ENCODE results near the gene SUB1. TPM values are rescaled to one million over a fixed set of nuclear protein-coding genes. Genes with fewer than 3 reads are reported as not detected.
"Not testable (repeated sequence)": the region's sequence is repeated elsewhere in the genome, so short reads cannot be mapped to it uniquely, and the experiment has no call there.

The SUB1 gene
- total RNA-seq, 1 experiment from 2014 or later, result 324 TPM

- no peak overlapping the region for H3K4me3 ChIP-seq (ENCODE audit: low read depth, low read length, poor library complexity, severe bottlenecking)
- intact Hi-C loops (cut with micrococcal nuclease; ENCODE audit: unreplicated experiment), result no loop called here
- TF ChIP-seq CTCF (conservative IDR thresholded peaks at IDR 0.05; ENCODE audit: low read depth, low read length), result no peak
- no peak for TF ChIP-seq EZH2 (IDR thresholded peaks at IDR 0.05; ENCODE audit: borderline replicate concordance, low read depth, low read length, poor library complexity, severe bottlenecking)
- no peaks in the 10 kb centered on the region for H3K4me1 ChIP-seq (ENCODE audit: insufficient read depth, low read length, poor library complexity, severe bottlenecking)
- H3K9me3 ChIP-seq (ENCODE audit: low read depth, low read length, poor library complexity, severe bottlenecking), result no peaks in the 10 kb centered on the region
- H3K36me3 ChIP-seq (ENCODE audit: insufficient read depth, low read length, poor library complexity, severe bottlenecking), result no peaks in the 10 kb centered on the region
- ChIA-PET POLR2A (ENCODE audit: low non-redundant PET) (no interaction called here), CTCF (no interaction called here)
- H3K27me3 ChIP-seq (replicated peaks; ENCODE audit: insufficient read depth, low read depth, low read length, poor library complexity), result no peaks in the 10 kb centered on the region
- no TSS peak for BruUV-seq (replicated peaks)
- no peak for DNase-seq (ENCODE audit: low spot score)
- no peak overlapping the region for H3K27ac ChIP-seq (ENCODE audit: low read depth, low read length, poor library complexity, severe bottlenecking)
Observed at GRCh38 chr5:32551194-32551593, 34.2 kb upstream of the SUB1 start.

GRCh38 chr5:32551865-32552264, 33.5 kb upstream of the SUB1 start:
- CTCF ChIA-PET, result no interaction called here
- no peaks in the 10 kb centered on the region for H3K4me1 ChIP-seq (ENCODE audit: insufficient read depth, low read length, poor library complexity, severe bottlenecking)

GRCh38 chr5:32552491-32552890, 32.9 kb upstream of the SUB1 start:
- H3K36me3 ChIP-seq (ENCODE audit: insufficient read depth, low read length, poor library complexity, severe bottlenecking); CTCF ChIA-PET; intact Hi-C loops (cut with micrococcal nuclease; ENCODE audit: unreplicated experiment); BruUV-seq (replicated peaks); H3K4me1 ChIP-seq (ENCODE audit: insufficient read depth, low read length, poor library complexity, severe bottlenecking); H3K9me3 ChIP-seq (ENCODE audit: low read depth, low read length, poor library complexity, severe bottlenecking); H3K27ac ChIP-seq (ENCODE audit: low read depth, low read length, poor library complexity, severe bottlenecking); DNase-seq (ENCODE audit: low spot score); POLR2A ChIA-PET (ENCODE audit: low non-redundant PET); H3K27me3 ChIP-seq (replicated peaks; ENCODE audit: insufficient read depth, low read depth, low read length, poor library complexity); H3K4me3 ChIP-seq (ENCODE audit: low read depth, low read length, poor library complexity, severe bottlenecking): not testable (repeated sequence)

More at GRCh38 chr5:32551865-32552264, 33.5 kb upstream of the SUB1 start:
- TF ChIP-seq CTCF (conservative IDR thresholded peaks at IDR 0.05; ENCODE audit: low read depth, low read length), result no peak
- TF ChIP-seq EZH2 (IDR thresholded peaks at IDR 0.05; ENCODE audit: borderline replicate concordance, low read depth, low read length, poor library complexity, severe bottlenecking), result no peak
- Histone ChIP-seq H3K9me3 (ENCODE audit: low read depth, low read length, poor library complexity, severe bottlenecking) (no peaks in the 10 kb centered on the region), H3K4me3 (ENCODE audit: low read depth, low read length, poor library complexity, severe bottlenecking) (no peak overlapping the region), H3K27ac (ENCODE audit: low read depth, low read length, poor library complexity, severe bottlenecking) (no peak overlapping the region), H3K27me3 (replicated peaks; ENCODE audit: insufficient read depth, low read depth, low read length, poor library complexity) (no peaks in the 10 kb centered on the region), H3K36me3 (ENCODE audit: insufficient read depth, low read length, poor library complexity, severe bottlenecking) (no peaks in the 10 kb centered on the region)
- intact Hi-C loops (cut with micrococcal nuclease; ENCODE audit: unreplicated experiment), result no loop called here
- POLR2A ChIA-PET (ENCODE audit: low non-redundant PET), result no interaction called here
- no TSS peak for BruUV-seq (replicated peaks)
- no peak for DNase-seq (ENCODE audit: low spot score)

GRCh38 chr5:32552936-32553335, 32.4 kb upstream of the SUB1 start:
- intact Hi-C loops (cut with micrococcal nuclease; ENCODE audit: unreplicated experiment), result no loop called here
- no peaks in the 10 kb centered on the region for H3K4me1 ChIP-seq (ENCODE audit: insufficient read depth, low read length, poor library complexity, severe bottlenecking)
- H3K36me3 ChIP-seq (ENCODE audit: insufficient read depth, low read length, poor library complexity, severe bottlenecking), result no peaks in the 10 kb centered on the region
- no peak overlapping the region for H3K27ac ChIP-seq (ENCODE audit: low read depth, low read length, poor library complexity, severe bottlenecking)
- no peak for DNase-seq (ENCODE audit: low spot score)
- ChIA-PET CTCF (no interaction called here), POLR2A (ENCODE audit: low non-redundant PET) (no interaction called here)
- no TSS peak for BruUV-seq (replicated peaks)
- TF ChIP-seq CTCF (conservative IDR thresholded peaks at IDR 0.05; ENCODE audit: low read depth, low read length) (no peak), EZH2 (IDR thresholded peaks at IDR 0.05; ENCODE audit: borderline replicate concordance, low read depth, low read length, poor library complexity, severe bottlenecking) (no peak)
- H3K9me3 ChIP-seq (ENCODE audit: low read depth, low read length, poor library complexity, severe bottlenecking), result no peaks in the 10 kb centered on the region
- no peak overlapping the region for H3K4me3 ChIP-seq (ENCODE audit: low read depth, low read length, poor library complexity, severe bottlenecking)
- no peaks in the 10 kb centered on the region for H3K27me3 ChIP-seq (replicated peaks; ENCODE audit: insufficient read depth, low read depth, low read length, poor library complexity)

- H3K27me3 ChIP-seq (replicated peaks; ENCODE audit: insufficient read depth, low read depth, low read length, poor library complexity); H3K9me3 ChIP-seq (ENCODE audit: low read depth, low read length, poor library complexity, severe bottlenecking); BruUV-seq (replicated peaks); intact Hi-C loops (cut with micrococcal nuclease; ENCODE audit: unreplicated experiment); DNase-seq (ENCODE audit: low spot score); H3K4me3 ChIP-seq (ENCODE audit: low read depth, low read length, poor library complexity, severe bottlenecking); H3K27ac ChIP-seq (ENCODE audit: low read depth, low read length, poor library complexity, severe bottlenecking); CTCF ChIA-PET; H3K4me1 ChIP-seq (ENCODE audit: insufficient read depth, low read length, poor library complexity, severe bottlenecking); POLR2A ChIA-PET (ENCODE audit: low non-redundant PET); H3K36me3 ChIP-seq (ENCODE audit: insufficient read depth, low read length, poor library complexity, severe bottlenecking): not testable (repeated sequence)
Observed at GRCh38 chr5:32554181-32554780, 31.1 kb upstream of the SUB1 start.

Measured in A673 (cell line).